Activated naive CD4-positive, alpha-beta T cell treated with anti-CD3 and anti-CD28 coated beads for 36 hours (primary cell): ENCODE data around the gene FOS. TPM values are rescaled to one million over a fixed set of nuclear protein-coding genes. Genes with fewer than 3 reads are reported as not detected.
"Not testable (repeated sequence)": the region's sequence is repeated elsewhere in the genome, so short reads cannot be mapped to it uniquely, and the experiment has no call there.

ENCODE experiments used
- CTCF ChIA-PET: fragments of 350-600 bp; sonication (Branson Sonifier 250); formaldehyde crosslinking; loops from one replicate; lab custom pipeline; 2021; ENCODE audit warnings: antibody characterized with exemption; lab: Charles Lee
- DNase-seq: peaks from one replicate; pipeline ENCODE4 v3.0.0-alpha.2; 2020
- H3K27ac Mint-ChIP-seq: one replicate; pipeline ENCODE4 v1.8.0; 2021; ENCODE audit warnings: mild to moderate bottlenecking, mixed read lengths
- H3K27me3 Mint-ChIP-seq: one replicate; pipeline ENCODE4 v1.8.0; 2021; ENCODE audit warnings: low read depth, mixed read lengths
- H3K36me3 Mint-ChIP-seq: one replicate; pipeline ENCODE4 v1.8.0; 2021; ENCODE audit warnings: low read depth, mixed read lengths
- H3K4me1 Mint-ChIP-seq: one replicate; pipeline ENCODE4 v1.8.0; 2021; ENCODE audit warnings: low read depth, mixed read lengths
- H3K4me3 Mint-ChIP-seq: one replicate; pipeline ENCODE4 v1.8.0; 2021; ENCODE audit warnings: mild to moderate bottlenecking, moderate library complexity, mixed read lengths
- H3K9me3 Mint-ChIP-seq: one replicate; pipeline ENCODE4 v1.8.0; 2021; ENCODE audit warnings: mixed read lengths
- intact Hi-C: fragments of 100-400 bp; cut with micrococcal nuclease; formaldehyde crosslinking; loops from one replicate; pipeline ENCODE4 v1.15.1; 2023
- total RNA-seq, 2 experiments: library from RNA; stranded (reverse); gene quantifications; one replicate each; pipeline ENCODE4 v1.2.3, GENCODE V29; 2021

The FOS gene
- total RNA-seq, 2 experiments from 2014 or later: 34.5 to 35.7 TPM

DNA sequence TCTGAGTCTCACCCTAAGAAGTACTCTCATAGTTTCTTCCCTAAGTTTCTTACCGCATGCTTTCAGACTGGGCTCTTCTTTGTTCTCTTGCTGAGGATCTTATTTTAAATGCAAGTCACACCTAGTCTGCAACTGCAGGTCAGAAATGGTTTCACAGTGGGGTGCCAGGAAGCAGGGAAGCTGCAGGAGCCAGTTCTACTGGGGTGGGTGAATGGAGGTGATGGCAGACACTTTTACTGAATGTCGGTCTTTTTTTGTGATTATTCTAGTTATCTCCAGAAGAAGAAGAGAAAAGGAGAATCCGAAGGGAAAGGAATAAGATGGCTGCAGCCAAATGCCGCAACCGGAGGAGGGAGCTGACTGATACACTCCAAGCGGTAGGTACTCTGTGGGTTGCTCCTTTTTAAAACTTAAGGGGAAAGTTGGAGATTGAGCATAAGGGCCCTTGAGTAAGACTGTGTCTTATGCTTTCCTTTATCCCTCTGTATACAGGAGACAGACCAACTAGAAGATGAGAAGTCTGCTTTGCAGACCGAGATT, 1.7 kb downstream of the FOS start:
- Mint-ChIP-seq H3K27me3 (peaks cover 11% of the 10 kb centered on the region), H3K9me3 (no peaks in the 10 kb centered on the region)

DNA sequence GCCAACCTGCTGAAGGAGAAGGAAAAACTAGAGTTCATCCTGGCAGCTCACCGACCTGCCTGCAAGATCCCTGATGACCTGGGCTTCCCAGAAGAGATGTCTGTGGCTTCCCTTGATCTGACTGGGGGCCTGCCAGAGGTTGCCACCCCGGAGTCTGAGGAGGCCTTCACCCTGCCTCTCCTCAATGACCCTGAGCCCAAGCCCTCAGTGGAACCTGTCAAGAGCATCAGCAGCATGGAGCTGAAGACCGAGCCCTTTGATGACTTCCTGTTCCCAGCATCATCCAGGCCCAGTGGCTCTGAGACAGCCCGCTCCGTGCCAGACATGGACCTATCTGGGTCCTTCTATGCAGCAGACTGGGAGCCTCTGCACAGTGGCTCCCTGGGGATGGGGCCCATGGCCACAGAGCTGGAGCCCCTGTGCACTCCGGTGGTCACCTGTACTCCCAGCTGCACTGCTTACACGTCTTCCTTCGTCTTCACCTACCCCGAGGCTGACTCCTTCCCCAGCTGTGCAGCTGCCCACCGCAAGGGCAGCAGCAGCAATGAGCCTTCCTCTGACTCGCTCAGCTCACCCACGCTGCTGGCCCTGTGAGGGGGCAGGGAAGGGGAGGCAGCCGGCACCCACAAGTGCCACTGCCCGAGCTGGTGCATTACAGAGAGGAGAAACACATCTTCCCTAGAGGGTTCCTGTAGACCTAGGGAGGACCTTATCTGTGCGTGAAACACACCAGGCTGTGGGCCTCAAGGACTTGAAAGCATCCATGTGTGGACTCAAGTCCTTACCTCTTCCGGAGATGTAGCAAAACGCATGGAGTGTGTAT, 2.4 kb downstream of the FOS start:
- Mint-ChIP-seq H3K27me3 (peaks cover 10% of the 10 kb centered on the region), H3K4me1 (peaks cover 24% of the 10 kb centered on the region), H3K9me3 (no peaks in the 10 kb centered on the region), H3K27ac (no peak overlapping the region), H3K36me3 (peaks cover 25% of the 10 kb centered on the region), H3K4me3 (no peak overlapping the region)
- no peak for DNase-seq
- intact Hi-C loops: no loop called here
- CTCF ChIA-PET: interaction anchor here (0.6 to 2.8 kb wide), 5 partner anchors 13 to 403 kb away, joined by 3 to 14 read pairs (median 5); no protein-coding TSS in a partner anchor

More for the DNA sequence above, 1.7 kb downstream of the FOS start:
- CTCF ChIA-PET: interaction anchor here (0.6 to 2.8 kb wide), 3 partner anchors 13 to 123 kb away, joined by 3 to 14 read pairs (median 4); no protein-coding TSS in a partner anchor
- DNase-seq: no peak
- Mint-ChIP-seq H3K4me1 (peaks cover 24% of the 10 kb centered on the region), H3K27ac (peak overlapping the region; percentile 46), H3K36me3 (peaks cover 25% of the 10 kb centered on the region), H3K4me3 (peak overlapping the region; percentile 93)
- intact Hi-C loops: no loop called here

DNA sequence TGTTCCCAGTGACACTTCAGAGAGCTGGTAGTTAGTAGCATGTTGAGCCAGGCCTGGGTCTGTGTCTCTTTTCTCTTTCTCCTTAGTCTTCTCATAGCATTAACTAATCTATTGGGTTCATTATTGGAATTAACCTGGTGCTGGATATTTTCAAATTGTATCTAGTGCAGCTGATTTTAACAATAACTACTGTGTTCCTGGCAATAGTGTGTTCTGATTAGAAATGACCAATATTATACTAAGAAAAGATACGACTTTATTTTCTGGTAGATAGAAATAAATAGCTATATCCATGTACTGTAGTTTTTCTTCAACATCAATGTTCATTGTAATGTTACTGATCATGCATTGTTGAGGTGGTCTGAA, 3.0 kb downstream of the FOS start:
- peaks cover 4% of the 10 kb centered on the region for H3K27me3 Mint-ChIP-seq
- no peaks in the 10 kb centered on the region for H3K9me3 Mint-ChIP-seq
- peaks cover 25% of the 10 kb centered on the region for H3K36me3 Mint-ChIP-seq
- peaks cover 24% of the 10 kb centered on the region for H3K4me1 Mint-ChIP-seq
- CTCF ChIA-PET: interaction anchor here (1.3 to 2.8 kb wide), 4 partner anchors 10 to 150 kb away, joined by 4 to 14 read pairs (median 8); no protein-coding TSS in a partner anchor
- no peak overlapping the region for H3K27ac Mint-ChIP-seq
- H3K4me3 Mint-ChIP-seq: no peak overlapping the region
- intact Hi-C loops: no loop called here
- no peak for DNase-seq

DNA sequence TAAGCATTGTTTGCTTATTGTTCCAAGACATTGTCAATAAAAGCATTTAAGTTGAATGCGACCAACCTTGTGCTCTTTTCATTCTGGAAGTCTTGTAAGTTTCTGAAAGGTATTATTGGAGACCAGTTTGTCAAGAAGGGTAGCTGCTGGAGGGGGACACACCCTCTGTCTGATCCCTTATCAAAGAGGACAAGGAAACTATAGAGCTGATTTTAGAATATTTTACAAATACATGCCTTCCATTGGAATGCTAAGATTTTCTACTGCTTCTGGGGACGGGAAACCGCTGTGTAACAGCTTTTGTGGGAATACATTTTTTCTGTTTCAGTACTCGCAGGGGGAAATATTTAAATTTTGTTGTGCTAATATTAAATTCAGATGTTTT, 3.5 kb downstream of the FOS start:
- H3K27ac Mint-ChIP-seq: no peak overlapping the region
- DNase-seq: no peak
- H3K9me3 Mint-ChIP-seq: no peaks in the 10 kb centered on the region
- CTCF ChIA-PET: interaction anchor here (0.7 to 2.8 kb wide), 5 partner anchors 9 to 150 kb away, joined by 3 to 14 read pairs (median 7); no protein-coding TSS in a partner anchor
- H3K4me3 Mint-ChIP-seq: no peak overlapping the region
- intact Hi-C loops: no loop called here
- H3K4me1 Mint-ChIP-seq: peaks cover 24% of the 10 kb centered on the region
- H3K36me3 Mint-ChIP-seq: peaks cover 25% of the 10 kb centered on the region
- peaks cover 2% of the 10 kb centered on the region for H3K27me3 Mint-ChIP-seq

DNA sequence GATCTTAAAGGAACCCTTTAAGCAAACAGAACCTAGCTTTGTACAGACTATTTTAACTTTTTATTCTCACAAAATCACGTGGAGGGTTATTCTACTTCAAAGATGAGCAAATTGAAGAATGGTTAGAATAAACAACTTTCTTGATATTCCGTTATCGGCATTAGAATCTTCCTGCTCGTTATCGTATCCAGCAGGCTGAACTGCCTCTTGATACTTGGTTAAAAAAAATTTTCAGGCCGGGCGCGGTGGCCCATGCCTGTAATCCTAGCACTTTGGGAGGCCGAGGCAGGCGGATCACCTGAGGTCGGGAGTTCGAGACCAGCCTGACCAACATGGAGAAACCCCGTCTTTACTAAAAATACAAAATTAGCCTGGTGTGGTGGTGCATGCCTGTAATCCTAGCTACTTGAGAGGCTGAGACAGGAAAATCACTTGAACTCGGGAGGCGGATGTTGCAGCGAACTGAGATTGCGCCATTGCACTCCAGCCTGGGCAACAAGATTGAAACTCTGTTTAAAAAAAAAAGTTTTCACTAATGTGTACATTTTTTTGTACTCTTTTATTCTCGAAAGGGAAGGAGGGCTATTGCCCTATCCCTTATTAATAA, 4.0 kb downstream of the FOS start:
- H3K27ac Mint-ChIP-seq: not testable (repeated sequence)

DNA sequence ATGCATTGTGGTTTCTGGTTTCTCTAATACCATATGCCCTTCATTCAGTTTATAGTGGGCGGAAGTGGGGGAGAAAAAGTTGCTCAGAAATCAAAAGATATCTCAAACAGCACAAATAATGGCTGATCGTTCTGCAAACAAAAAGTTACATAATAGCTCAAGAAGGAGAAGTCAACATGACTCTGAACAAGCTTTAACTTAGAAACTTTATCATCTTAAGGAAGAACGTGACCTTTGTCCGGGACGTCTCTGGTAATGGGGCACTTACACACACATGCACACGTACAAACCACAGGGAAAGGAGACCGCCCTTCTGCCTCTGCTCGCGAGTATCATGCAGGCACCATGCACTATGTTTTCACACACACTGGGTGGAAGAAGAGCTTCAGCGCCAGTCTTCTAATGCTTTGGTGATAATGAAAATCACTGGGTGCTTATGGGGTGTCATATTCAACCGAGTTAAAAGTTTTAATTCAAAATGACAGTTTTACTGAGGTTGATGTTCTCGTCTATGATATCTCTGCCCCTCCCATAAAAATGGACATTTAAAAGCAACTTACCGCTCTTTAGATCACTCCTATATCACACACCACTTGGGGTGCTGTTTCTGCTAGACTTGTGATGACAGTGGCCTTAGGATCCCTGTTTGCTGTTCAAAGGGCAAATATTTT, 4.7 kb downstream of the FOS start:
- no peak overlapping the region for H3K27ac Mint-ChIP-seq
- no peaks in the 10 kb centered on the region for H3K9me3 Mint-ChIP-seq
- H3K4me3 Mint-ChIP-seq: no peak overlapping the region
- CTCF ChIA-PET: interaction anchor here (1.2 to 2.2 kb wide), 5 partner anchors 8 to 151 kb away, joined by 3 to 10 read pairs (median 9); no protein-coding TSS in a partner anchor
- DNase-seq: no peak
- intact Hi-C loops: no loop called here
- peaks cover 25% of the 10 kb centered on the region for H3K36me3 Mint-ChIP-seq
- H3K27me3 Mint-ChIP-seq: no peaks in the 10 kb centered on the region
- peaks cover 21% of the 10 kb centered on the region for H3K4me1 Mint-ChIP-seq

More for the DNA sequence above, 4.0 kb downstream of the FOS start:
- intact Hi-C loops, H3K9me3 Mint-ChIP-seq, DNase-seq, H3K4me3 Mint-ChIP-seq, H3K27me3 Mint-ChIP-seq: not testable (repeated sequence)
- CTCF ChIA-PET: interaction anchor here (0.7 to 2.8 kb wide), 6 partner anchors 9 to 151 kb away, joined by 3 to 14 read pairs (median 10); no protein-coding TSS in a partner anchor
- peaks cover 24% of the 10 kb centered on the region for H3K4me1 Mint-ChIP-seq
- peaks cover 25% of the 10 kb centered on the region for H3K36me3 Mint-ChIP-seq

GRCh38 chr14:75283833-75284563, 5.4 kb downstream of the FOS start:
- CTCF ChIA-PET: interaction anchor here (0.7 to 2.2 kb wide), 5 partner anchors 11 to 152 kb away, joined by 3 to 10 read pairs (median 7); no protein-coding TSS in a partner anchor
- no peak overlapping the region for H3K27ac Mint-ChIP-seq
- DNase-seq: no peak

GRCh38 chr14:75285331-75285730, 6.7 kb downstream of the FOS start:
- Mint-ChIP-seq H3K4me3 (no peak overlapping the region), H3K27me3 (peaks cover 3% of the 10 kb centered on the region), H3K9me3 (no peaks in the 10 kb centered on the region), H3K27ac (no peak overlapping the region), H3K4me1 (peaks cover 9% of the 10 kb centered on the region), H3K36me3 (peaks cover 14% of the 10 kb centered on the region)
- intact Hi-C loops: loop anchor here (5.0 kb wide), 1 partner anchor 443 kb away; no protein-coding TSS in a partner anchor
- DNase-seq: no peak
- CTCF ChIA-PET: no interaction called here

More at GRCh38 chr14:75283833-75284563, 5.4 kb downstream of the FOS start:
- Mint-ChIP-seq H3K27me3 (no peaks in the 10 kb centered on the region), H3K4me3 (no peak overlapping the region), H3K4me1 (peaks cover 21% of the 10 kb centered on the region), H3K36me3 (peaks cover 25% of the 10 kb centered on the region), H3K9me3 (no peaks in the 10 kb centered on the region)
- intact Hi-C loops: no loop called here

DNA sequence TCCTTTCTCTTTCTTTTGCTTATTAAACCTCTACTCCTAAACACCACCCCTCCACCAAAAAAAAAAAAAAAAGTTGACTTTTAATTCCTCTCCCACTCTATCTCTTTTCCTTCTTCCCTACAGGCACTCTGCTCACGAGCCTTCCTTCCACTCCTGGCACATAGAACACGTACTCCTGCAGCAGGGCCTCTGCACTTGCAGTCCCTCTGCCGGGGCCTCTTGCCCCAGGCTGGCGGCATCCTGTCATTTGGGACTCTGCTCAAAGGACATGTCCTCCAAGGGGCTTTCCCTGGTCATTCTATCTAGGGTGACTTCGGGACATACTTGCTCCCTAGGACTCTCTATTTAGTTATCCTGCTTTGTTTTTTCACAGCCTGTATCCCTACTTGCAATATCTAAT, 7.7 kb downstream of the FOS start:
- Mint-ChIP-seq H3K4me1 (peaks cover under 1% of the 10 kb centered on the region), H3K27ac (no peak overlapping the region), H3K4me3 (no peak overlapping the region), H3K9me3 (no peaks in the 10 kb centered on the region), H3K27me3 (peaks cover 3% of the 10 kb centered on the region), H3K36me3 (peaks cover 4% of the 10 kb centered on the region)
- intact Hi-C loops: loop anchor here (5.0 kb wide), 1 partner anchor 444 kb away; no protein-coding TSS in a partner anchor
- no peak for DNase-seq
- CTCF ChIA-PET: interaction anchor here (1.3 kb wide), 1 partner anchor 305 kb away, joined by 4 read pairs; no protein-coding TSS in a partner anchor

GRCh38 chr14:75289840-75290388, 11.3 kb downstream of the FOS start:
- H3K4me3 Mint-ChIP-seq: no peak overlapping the region
- H3K9me3 Mint-ChIP-seq: no peaks in the 10 kb centered on the region
- intact Hi-C loops: loop anchor here (5.0 kb wide), 1 partner anchor 448 kb away; no protein-coding TSS in a partner anchor
- CTCF ChIA-PET: interaction anchor here (0.9 to 1.1 kb wide), 2 partner anchors 13 to 160 kb away, joined by 3 read pairs; no protein-coding TSS in a partner anchor
- H3K27me3 Mint-ChIP-seq: peaks cover 3% of the 10 kb centered on the region
- peaks cover 7% of the 10 kb centered on the region for H3K4me1 Mint-ChIP-seq
- H3K27ac Mint-ChIP-seq: no peak overlapping the region
- H3K36me3 Mint-ChIP-seq: no peaks in the 10 kb centered on the region
- no peak for DNase-seq

DNA sequence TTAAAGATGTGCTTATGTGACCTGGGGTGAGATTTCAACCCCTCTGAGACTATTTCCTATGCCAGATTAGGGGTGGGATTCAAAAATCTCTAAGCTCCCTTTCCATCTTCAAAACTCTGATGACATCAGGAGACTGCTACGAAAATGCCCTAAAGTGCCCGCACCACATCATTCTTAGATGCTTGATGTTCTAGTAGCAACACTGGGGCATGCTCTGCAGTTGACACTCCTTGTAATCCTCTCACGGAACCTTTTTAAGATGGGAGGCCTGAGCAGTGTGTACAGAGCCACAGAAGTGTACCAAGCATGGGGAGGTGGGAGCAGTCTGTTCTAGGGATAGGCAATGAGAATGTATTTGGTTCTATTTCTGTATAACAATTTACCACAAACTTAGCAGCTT, 12.2 kb downstream of the FOS start:
- no peaks in the 10 kb centered on the region for H3K9me3 Mint-ChIP-seq
- H3K27me3 Mint-ChIP-seq: peaks cover 3% of the 10 kb centered on the region
- H3K4me1 Mint-ChIP-seq: peaks cover 14% of the 10 kb centered on the region
- no peak overlapping the region for H3K4me3 Mint-ChIP-seq
- intact Hi-C loops: no loop called here
- H3K36me3 Mint-ChIP-seq: no peaks in the 10 kb centered on the region
- H3K27ac Mint-ChIP-seq: no peak overlapping the region
- no peak for DNase-seq
- CTCF ChIA-PET: interaction anchor here (0.8 to 2.5 kb wide), 2 partner anchors 8 to 149 kb away, joined by 3 to 9 read pairs; no protein-coding TSS in a partner anchor
